Hematopoietic multipotent progenitor cell (in vitro differentiated cells): ENCODE results near the gene C17orf75. TPM values are rescaled to one million over a fixed set of nuclear protein-coding genes. Genes with fewer than 3 reads are reported as not detected.

ENCODE experiments used
- DNase-seq, 3 donors: peaks; one replicate each; pipeline ENCODE4 v3.0.0-alpha.2; 2011 to 2015; ENCODE audit warnings: low read depth in 2 of 3, low spot score in 2 of 3
- total RNA-seq: library from RNA; depleted of rRNA; stranded (reverse); fragments of >200 nt; gene quantifications from one replicate; pipeline ENCODE4 v1.2.3, GENCODE V29; 2012

The C17orf75 gene
- total RNA-seq, 1 donor: 5.4 TPM

DNA sequence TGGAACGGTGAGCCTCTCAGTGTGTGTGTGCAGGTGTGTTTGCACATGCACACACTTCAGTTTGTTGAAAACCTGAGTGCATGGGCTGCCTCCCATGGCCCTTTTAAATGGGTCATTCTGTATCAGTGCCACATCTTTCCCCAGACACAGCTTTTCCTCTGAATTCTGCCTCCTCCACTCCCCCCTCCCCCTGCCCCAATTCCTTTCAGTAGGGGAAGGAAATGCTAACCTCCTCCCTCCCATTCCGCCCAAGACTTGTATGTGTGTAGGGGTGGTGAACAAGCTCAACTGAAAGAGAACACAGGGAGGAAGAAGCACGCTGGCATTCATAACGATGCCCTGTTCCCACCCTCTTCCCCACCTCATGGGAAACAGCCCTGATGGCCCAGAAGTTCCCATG, 34.3 kb downstream of the C17orf75 start:
- no peak for DNase-seq

DNA sequence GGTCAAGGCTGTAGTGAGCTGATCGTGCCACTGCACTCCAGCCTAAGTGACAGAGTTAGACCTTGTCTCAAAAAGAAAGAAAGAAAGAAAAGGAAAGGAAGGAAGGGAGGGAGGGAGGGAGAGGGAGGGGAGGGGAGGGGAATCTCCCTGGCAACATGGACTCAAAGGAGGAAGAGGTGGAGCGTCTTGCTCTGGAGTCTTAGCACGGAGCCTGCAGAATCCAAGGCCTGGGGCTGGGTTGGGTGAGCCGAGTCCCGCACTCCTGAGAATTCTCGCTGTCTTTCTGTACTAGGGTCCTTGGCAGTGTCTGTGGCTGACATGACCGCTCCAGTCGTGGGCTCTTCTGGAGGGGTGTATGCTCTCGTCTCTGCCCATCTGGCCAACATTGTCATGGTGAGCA, 36.9 kb downstream of the C17orf75 start:
- no peak for DNase-seq

DNA sequence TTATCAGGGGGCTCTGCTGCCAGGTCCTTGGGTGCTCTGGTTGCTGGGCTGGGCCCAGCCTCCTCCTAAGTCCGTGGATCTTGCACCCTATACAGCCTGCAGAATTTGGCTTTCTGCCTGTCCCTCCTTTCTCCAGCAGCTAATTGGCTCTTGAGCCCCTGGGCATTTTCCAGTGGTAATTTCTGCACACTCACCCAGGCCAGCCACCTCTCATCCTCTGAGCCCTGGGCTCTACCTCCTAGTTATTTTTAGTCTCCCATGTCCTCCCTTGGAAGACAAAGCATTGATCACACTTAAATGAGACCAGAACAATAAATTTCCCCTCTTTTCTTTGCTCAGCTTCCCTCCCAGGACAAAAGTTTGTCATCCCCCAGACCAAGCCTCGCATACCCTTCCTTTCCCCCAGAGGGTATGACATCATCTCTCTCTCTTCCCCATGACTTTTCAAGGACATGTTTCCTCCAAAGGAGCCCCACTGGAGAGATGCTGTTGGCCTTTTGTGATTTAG, 38.1 kb downstream of the C17orf75 start:
- DNase-seq: no peak

DNA sequence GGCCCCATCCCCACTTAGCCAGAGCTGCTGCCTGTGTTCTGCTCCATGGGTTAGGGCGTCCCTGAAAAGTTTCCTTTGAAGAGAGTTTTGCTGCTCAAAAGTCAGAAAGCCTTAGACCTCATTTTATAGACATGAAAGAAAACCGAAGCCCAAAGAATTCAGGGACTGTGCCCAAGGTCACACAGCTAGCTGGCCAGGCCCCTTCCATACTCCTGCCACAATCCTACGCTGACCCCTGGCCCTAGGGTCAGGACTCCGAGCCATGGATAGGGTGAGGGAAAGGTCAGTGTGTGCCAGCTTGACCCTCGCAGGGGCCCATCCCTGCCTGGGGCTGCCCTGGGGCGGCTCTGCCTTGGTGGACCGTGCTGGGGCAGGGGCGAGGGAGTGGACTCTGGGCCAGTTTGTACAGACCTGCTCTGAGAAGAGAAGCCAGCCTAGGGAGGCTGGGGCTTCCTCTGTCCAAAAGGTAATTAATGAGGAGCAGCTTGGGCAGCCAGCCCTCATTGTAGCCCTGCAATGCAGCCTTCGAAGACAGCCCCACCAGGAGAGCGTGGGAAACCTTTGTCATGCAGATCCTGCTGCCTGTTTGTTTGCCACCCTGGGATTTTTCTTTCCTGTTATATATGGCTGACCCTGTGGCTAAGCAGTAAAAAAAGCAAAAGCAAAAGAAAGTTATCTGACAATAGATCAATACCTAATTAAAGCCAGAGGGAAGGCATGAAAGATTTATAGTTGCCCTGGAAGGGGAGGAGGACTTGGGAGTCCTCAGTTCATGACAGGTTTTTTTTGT, 38.9 kb downstream of the C17orf75 start:
- DNase-seq: no peak

DNA sequence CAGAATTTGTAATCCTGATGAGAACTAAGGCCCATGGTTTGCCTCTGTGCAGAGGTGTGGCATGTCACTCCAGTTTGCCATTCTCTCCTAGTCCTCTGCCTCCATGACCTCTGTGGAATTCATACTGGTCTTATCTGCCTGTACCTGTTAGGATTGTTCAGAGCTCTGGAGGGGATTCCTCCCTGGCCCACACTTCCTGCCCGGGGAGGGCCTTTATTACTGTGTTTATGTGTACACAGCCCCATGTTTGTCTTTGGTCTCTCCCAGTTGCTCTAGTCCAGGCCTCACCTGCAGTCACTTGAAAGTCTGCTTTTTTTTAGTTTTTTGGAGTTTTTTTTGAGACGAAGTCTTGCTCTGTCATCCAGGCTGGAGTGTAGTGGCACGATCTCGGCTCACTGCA, 39.9 kb downstream of the C17orf75 start:
- no peak for DNase-seq

DNA sequence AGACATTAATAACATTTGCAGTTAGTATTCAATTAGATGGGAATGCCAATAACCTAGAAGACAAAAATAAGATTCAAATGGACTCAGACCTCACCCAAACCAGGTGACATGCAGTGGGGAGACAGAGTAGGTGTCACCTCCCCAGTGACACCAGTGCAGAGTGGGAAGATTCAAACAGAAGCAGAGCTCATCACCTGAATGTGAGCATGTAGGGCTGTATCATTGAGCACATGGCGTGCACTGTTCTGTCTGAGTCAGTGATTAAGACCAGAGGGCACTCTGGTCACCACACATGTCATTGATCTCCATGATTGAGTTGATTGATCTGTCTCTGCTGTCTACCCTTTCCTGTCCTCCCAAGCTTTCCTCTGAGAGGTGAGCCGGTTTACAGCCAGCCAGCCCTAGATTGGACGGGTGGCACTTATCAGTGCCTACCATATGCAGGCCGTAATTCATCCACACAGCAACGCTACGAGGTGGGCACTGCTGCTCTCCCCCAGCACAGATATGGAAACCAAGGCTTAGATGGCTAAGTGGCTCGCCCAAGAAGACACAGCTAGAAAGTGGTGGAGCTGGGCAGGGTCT, 42.3 kb downstream of the C17orf75 start:
- no peak for DNase-seq

DNA sequence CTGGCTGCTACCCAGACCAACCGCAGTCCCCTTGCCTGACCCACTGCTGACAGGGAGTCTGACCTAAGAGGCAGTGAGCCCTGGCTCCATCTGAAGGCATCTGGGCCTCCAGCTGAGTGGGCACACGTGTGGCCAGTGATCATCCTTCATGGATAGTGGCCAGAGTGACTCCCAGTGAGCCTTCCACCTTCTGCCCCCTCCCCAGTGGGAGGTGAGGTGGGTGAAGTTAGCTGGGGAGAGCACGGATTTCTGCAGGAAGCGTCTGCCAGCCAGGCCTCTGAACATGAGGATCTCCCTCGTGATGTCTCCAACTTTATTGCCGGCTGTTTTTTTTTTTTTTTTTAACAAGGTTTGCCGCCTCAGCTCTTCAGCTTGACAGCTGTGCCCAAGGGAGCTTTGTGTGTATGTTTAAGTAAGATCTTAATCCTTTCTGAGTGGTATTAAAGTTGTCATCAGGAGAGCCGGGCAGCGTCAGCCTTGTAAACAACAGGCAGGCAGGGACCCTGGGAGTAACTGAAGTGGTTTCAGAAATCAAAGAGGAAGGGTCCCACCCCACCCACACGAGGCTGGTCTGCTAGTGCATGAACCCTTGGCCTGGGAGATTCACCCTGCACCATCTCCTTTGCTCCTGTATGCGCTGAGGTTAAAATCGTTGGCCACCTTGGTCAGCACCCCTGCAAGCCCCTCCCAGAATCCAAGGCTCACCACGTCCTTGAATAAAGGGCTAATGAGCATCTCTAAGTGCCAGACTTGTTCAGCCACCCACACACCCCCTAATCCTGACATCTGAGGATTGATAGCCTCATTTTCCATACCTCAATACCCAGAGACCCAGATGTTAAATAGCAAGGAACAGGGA, 43.0 kb downstream of the C17orf75 start:
- no peak for DNase-seq

DNA sequence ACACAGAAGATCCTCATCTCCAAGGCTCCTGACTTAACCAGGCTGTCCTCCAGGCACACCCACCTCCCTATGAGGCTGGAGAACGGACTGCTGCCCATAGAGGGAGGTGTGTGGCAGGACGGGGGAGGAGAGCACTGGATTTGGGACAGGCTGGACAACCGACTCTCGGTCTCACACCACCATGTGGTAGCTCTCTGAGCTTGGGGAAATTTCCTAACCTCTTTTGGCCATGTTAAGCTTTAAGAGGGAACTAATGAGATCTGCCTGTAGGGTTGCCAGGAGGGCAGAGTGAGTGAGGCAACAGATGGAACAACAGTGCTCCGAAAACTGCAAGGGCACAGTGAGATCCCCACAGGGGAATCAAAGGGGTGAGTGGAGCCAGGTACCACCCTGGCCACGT, 43.7 kb downstream of the C17orf75 start:
- DNase-seq: no peak

DNA sequence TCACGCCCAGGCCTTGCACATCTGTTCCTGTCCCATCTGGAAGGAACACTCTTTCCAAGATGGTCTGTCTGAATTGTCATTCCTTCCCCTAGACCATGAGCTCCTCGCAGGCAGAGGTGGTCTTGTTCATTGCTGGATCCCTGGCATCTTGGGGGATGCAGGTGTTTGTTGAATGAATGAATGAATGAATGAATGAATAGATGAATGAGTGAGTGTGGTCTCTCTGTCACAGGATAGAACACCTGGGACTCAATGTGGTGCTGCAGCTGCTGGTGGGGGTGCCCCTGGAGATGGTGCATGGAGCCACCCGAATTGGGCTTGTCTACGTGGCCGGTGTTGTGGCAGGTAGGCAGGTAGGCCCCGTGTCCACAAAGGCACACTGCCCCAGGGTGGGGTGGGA, 44.1 kb downstream of the C17orf75 start:
- no peak for DNase-seq

DNA sequence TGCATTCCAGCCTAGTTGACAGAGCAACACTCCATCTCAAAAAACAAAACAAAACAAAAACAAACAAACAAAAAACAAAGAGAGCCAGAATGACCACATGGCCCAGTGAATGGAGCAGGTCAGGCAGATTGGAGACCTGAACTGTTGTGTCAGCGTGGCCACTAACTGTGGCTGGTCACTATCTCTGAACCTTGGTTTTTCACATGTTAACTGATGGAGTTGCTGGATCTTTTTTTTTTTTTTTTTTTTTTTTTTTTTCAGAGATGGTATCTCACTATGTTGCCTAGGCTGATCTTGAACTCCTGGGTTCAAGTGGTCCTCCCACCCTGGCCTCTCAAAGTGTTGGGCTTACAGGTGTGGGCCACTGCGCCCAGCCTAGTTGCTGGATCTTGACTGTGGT, 44.5 kb downstream of the C17orf75 start:
- DNase-seq: no peak

DNA sequence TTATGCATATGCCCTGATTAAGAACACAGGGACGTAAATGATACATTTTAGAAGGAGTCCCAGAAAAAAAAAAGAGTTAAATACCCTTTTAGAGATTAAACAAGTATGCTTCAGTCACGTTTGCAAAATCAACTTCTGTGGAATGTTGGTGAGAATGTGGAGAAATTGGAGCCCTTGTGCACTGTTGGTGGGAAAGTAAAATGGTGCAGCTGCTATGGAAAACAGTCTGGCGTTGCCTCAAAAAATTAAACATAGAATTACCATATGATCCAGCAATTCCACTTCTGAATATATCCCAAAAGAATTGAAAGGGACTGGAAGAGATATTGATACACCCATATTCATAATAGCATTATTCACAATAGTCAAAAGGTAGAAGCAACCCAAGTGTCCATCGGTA, 49.9 kb downstream of the C17orf75 start:
- DNase-seq: no peak

DNA sequence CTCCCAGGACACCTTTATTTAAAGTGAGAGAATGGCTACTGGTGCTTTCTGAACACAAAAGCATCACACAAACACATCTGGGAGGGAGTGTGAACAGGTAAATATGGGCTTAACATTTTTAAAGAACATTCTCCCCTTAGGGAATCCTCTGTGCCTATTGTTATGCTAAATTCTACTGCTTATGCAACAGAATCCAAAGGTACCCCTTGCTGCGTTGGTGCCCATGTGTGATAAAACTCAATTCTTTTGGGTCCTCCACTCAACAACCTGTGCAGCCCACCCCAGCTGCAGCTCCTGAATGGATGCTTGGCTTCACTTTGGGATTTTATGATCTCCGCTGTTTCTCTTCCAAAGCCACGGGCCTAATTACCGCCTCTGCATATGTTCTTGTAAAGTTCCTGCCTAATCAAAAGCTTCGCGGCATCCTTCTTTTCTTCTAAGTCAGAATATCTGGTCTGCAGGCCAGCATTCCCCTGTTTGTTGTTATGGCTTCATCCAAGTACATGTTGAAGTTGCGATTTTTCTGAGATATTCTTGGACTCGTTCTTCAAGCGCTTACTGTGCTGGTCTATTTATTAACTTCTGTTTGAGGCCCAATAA, 52.4 kb downstream of the C17orf75 start:
- no peak for DNase-seq

DNA sequence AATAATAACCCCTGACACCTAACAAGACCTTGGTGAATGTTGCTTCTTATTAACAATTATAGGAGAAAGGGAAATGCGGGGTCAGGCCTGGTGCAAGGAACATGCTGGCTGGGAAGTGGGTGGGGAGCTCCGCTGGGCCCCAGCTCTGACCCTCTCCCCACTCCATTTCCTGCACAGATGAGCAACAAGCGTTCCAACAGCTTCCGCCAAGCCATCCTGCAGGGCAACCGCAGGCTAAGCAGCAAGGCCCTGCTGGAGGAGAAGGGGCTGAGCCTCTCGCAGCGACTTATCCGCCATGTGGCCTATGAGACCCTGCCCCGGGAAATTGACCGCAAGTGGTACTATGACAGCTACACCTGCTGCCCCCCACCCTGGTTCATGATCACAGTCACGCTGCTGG, 53.4 kb downstream of the C17orf75 start:
- peak in 2 of 3 donors; percentile 78 to 85 for DNase-seq

DNA sequence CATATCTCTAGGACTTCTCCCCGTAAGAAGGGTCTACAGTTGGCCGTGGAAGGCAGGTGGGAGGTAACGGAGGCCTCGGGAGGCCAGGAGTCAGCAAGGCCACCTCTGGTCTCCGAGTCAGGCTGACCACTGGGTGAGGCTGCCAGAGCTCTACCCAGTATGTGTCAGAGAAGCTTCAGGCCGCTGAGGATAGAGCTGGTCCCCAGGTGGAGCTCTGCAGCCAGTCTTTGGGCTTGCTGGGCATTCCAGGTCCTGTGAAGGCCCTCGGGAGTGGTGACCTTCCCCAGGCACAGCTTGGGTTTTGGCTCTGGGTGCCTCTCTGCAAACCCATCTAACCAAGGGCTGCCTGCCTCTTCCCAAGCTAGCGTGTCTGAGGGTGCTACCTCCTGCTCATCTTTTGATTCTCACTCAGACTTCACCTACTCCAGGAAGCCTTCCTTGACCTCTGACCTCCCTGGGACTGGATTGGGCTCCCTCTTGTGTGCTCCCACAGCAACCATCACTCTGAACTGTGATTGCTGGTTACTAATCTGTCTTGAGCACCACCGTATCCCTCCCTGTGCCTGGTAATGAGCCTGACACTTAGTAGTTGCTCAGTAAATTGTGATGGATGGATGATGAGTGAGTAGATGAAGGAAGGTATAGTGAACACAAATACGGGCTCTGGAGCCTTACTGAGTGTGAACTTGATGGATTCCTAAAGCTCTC, 54.0 kb downstream of the C17orf75 start:
- no peak for DNase-seq

DNA sequence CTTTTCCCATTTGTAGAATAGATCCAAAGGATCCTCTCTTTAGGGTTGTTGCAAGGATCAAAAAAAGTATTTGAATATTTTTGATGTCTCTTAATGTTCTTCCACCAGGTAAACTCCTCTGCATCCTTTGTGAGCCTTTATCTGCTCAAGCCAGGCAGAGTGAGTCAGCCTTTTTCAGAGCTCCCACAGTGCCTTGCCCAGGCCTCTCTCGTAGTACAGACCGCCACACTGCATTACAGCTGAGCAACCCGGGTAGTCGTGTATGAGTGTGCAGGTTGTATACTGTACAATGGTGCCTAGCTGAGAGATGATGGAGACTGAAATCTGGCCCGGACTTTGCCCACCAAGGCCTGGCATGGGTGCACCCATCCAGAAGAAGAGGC, 55.5 kb downstream of the C17orf75 start:
- DNase-seq: peak in 2 of 3 donors; percentile 63 to 64

DNA sequence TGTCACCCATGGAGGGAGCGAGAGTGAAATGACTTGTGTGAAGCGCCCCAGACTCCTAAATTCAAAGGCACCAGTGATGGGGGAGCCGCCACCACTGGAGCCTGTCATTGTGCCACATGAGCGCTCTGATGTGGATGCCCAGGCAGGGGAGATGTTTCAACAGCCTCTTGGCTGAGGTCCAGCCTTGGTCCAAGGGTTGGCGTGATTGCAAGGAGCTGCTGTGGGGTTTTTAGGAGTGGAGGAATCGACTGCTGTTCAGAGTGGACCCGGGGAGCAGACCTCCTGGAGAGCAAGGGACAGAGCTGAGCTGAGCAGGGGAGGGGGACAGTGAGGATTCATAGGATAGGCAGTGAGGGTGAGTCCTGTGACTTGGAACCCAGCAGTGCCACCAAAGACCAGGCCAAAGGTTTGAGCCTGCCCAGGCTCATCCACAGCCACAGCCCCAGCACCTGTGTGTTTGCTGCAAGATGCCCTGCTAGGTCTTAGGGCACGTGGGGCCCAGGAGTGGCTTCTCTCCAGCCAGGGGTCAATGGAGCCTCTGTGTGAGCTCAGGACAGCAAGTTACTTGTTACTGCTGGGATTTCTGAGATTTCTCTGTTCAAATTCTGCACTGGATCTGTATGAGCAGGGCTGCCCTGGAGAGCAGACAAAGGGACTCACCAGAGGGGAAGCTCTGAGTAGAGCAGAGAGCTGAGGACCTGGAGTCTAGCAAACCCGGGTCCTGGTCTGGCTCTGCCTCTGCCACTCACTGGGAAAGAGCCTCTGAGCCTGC, 56.0 kb downstream of the C17orf75 start:
- peak in 2 of 3 donors; percentile 26 to 50 for DNase-seq

DNA sequence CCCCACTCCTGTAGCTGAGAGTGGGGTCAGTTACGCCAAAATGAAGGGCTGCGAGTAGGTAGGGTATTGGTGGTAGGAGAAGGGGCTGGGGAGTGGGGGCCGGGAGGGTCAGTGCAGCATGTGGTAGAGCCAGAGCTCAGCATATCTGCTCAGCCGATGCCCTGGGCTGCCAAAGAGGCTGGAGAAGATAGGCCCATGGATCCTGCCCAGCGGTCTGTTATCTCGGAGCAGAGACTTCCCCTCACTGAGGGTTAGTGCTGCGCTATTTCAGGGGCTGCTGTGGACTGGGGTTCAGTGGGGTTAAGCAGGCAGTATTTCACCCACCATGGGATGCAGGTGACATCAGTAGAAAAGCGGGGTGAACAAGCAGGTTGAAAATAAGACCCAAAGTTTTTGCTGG, 56.7 kb downstream of the C17orf75 start:
- DNase-seq: peak in 2 of 3 donors; percentile 49 to 71

DNA sequence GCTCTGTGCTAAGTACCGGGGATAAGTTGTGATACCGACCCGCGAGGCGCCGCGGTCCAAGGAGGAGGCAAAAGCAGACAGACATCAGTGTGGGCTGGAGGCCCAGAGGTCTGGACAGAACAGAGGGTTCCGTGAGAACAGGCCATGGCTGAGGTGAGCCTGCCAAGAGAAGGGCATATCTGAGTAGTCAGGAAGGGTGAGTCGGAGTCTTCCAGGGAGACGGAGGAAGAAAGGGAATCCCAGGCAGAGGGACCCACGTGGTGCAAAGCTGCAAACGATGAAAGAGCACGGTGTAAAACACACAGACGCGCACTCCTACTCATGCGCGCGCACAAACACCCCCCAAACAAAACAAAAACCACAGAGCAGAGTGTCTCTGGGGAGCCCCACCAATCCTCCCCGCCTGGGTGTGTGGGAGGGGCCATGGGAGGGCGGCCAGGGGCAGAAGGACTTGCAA, 58.2 kb downstream of the C17orf75 start:
- no peak for DNase-seq

DNA sequence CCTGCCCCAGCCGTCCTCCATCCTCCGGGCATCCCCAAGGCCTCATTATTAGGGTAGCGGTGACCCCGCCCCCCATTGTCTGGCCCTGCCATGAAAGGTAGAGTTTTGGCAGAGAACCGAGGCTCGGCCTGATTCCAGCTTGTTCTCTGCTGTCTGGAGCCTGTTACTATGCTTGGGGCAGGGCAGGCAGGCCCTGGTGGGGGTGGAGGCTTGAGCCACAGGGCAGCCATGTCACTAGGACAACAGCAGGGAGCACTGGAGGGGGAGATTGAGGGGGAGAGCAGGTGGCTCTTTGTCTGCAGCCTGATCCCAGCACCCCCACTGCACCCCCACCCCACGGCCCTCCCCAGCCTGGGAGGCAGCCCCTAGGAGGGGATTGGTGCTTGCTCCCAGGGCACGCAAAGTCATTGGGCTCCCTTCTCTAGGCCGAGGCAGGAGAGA, 60.9 kb downstream of the C17orf75 start:
- no peak for DNase-seq
